CD4-positive, alpha-beta T cell treated with Interleukin-21 for 1 hour (primary cell): Measurements from ENCODE around the gene HTN3.
"Not testable (repeated sequence)": the region's sequence is repeated elsewhere in the genome, so short reads cannot be mapped to it uniquely, and the experiment has no call there.

ENCODE experiments used
- DNase-seq: peaks from one replicate; pipeline ENCODE4 v3.0.0-alpha.2; 2020

Gene HTN3

GRCh38 chr4:70028159-70028558 is at the start of gene HTN3:
Gene HTN3 (plus strand): TSS chr4:70028459. CDS start chr4:70030741, 2,282 bp downstream.
- not testable (repeated sequence) for DNase-seq

- no peak for DNase-seq
Measured at GRCh38 chr4:69984030-69984443, 44.2 kb upstream of the HTN3 start.

GRCh38 chr4:69986663-69987062 is 41.6 kb upstream of the HTN3 start:
- DNase-seq: no peak

GRCh38 chr4:69991016-69991415 is 37.2 kb upstream of the HTN3 start:
- DNase-seq: no peak

GRCh38 chr4:69994782-69995181 is 33.5 kb upstream of the HTN3 start:
- DNase-seq: no peak

DNA sequence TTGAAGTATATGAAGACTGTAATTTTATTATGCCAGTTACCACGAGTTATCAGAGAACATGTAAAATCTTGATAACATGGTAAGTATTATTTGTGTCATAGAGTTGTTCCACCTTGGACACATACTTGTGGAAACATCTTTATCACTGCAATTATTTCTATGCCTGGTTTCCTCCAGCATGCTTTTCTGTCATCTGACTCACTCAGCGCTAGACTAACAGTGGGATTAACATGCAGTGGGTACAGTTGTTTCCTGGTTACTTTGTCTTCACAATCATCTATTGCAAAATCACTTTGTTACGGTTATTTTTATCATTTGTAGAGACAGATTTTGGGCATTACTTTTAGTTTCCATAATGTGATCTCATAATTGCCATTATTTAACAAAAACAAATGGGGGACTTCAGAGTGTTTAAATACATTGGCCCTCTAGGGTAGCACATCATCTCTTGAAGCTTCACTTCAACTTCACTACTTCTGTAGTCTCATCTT is 32.7 kb upstream of the HTN3 start, which contains the start of gene STATH:
Gene STATH, plus strand, starts transcription at position 441 of the 491 bp plus-strand sequence. CDS start 2,472 bp downstream, outside the sequence.
- no peak for DNase-seq

DNA sequence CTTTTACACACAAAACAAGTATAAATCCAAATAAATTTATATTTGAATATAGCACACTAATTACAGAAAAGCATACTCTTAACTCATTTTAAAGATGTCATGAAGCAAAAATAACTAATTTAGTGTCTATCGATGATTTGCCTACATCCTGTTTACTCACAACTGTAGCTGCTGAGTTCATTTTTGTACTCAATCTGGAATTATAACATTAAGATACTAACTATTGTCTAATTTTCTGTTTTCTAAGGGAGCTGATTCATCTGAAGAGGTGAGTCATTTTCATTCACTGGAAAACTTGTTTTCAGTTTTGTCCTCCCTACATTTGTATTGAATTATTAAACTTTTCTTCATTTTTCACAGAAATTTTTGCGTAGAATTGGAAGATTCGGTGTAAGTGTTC is 28.8 kb upstream of the HTN3 start:
- DNase-seq: no peak

- no peak for DNase-seq
Measured at GRCh38 chr4:70000711-70001110, 27.5 kb upstream of the HTN3 start.

DNA sequence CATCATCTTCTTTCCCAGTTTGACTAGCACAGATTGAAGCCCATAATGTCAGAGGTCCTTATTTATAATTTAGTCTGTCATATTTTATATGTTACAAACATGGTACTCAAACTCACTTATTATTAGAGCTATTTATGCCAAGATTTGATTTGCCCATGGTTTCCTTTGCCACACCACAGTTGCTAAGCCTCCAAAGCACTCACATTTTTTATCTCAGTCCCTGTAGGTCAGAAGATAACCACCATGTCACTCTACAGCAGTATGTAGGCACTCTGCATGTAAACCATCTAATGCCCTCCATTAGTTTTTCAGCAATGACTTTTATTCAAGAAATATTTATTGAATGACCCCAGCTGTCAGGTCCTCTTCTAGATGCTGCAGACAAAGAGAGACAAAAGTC is 25.8 kb upstream of the HTN3 start:
- DNase-seq: no peak

DNA sequence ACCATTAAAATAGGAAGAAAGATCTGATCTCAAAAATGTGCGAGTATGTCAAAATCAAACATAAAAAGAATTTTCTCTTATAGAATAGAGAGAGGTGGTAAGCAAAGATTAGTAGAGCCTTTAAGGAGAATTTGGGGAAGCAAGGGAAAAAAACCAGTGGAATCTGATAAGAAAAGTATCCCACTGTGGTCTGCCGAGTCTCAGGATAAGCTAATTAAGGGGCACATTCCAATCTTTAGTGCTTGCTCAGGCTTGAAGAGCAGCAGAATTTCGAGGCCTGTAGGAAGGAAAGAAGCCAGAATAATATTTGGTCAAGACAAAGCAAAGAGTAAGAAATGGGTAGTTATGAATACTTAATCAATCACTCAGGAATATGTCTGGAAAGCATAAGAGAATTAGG is 19.5 kb upstream of the HTN3 start:
- no peak for DNase-seq

GRCh38 chr4:70019006-70019405 is 9.3 kb upstream of the HTN3 start:
- not testable (repeated sequence) for DNase-seq

GRCh38 chr4:70023218-70023617 is 5.0 kb upstream of the HTN3 start:
- DNase-seq: no peak

GRCh38 chr4:70027011-70027410 is 1.2 kb upstream of the HTN3 start:
- DNase-seq: no peak

DNA sequence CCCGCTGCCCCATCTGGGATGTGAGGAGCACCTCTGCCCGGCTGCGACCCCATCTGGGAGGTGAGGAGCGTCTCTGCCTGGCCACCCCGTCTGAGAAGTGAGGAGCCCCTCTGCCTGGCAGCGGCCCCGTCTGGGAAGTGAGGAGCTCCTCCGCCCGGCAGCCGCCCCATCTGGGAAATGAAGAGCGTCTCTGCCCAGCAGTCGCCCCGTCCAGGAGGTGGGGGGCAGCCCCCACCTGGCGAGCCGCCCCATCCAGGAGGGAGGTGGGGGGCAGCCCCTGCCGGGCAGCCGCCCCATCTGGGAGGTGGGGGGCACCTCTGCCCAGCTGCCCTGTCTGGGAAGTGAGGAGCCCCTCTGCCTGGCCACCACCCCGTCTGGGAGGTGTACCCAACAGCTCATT is 9.3 kb downstream of the HTN3 start:
- DNase-seq: not testable (repeated sequence)

- not testable (repeated sequence) for DNase-seq
Measured at GRCh38 chr4:70039928-70040327, 11.7 kb downstream of the HTN3 start.

DNA sequence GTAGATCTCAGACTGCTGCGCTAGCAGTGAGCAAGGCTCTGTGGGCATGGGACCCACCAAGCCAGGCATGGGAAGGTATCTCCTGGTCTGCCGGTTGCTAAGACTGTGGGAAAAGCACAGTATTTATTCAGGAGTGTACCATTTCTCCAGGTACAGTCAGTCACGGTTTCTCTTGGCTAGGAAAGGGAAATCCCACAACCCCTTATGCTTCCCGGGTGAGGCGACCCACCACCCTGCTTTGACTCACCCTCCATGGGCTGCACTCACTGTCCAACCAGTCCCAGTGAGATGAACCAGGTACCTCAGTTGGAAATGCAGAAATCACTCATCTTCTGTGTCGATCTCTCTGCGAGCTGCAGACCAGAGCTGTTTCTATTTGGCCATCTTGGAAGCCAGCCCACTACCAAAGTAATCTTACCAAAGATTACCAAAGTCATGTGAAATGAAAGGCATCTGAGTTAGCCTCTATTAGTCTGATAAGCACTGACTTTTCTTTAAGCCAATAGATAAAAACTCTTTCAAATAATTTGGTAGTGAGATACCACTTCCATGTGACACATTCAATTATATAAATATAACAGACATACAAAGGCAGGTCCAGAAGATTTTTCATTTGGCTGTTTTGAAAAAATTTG is 13.5 kb downstream of the HTN3 start:
- no peak for DNase-seq

DNA sequence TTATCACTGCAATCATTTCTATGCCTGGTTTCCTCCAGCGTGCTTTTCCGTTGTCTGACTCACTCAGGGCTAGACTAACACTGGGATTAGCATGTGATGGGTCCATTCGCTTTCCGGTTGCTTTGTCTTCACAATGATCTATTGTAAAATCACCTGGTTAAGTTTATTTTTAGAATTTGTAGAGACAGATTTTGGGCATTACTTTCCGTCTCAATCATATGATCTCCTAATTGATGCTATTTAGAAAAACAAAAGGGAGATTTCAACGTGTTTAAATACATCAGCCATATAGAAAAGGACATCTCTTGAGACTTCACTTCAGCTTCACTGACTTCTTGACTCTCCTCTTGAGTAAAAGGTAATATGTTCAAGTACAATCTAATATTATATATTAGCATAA is 21.9 kb downstream of the HTN3 start, which contains the start of gene HTN1:
Gene HTN1, plus strand, starts transcription at position 301 of the 400 bp plus-strand sequence. CDS start 2,639 bp downstream, outside the sequence.
- DNase-seq: not testable (repeated sequence)

GRCh38 chr4:70056534-70056933 is 28.3 kb downstream of the HTN3 start:
- not testable (repeated sequence) for DNase-seq

DNA sequence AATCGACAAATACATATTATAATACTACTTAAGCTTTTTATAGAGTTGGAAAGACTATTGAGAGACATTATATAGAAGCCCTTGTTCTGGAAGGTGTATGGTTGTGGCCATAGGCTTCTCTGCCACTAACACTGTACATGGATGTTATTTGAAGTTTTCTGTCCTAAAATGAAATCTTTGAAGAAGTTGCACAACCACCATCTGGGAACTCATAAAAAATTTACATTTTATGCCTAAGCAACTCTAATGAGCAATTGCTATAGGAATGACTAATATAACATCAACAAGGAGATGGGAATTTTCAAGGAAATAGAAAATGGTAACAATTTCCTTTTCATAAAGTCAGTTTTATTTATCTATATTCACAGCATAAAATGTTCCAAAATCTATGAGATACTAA is 29.4 kb downstream of the HTN3 start:
- no peak for DNase-seq

GRCh38 chr4:70059149-70059548 is 30.9 kb downstream of the HTN3 start:
- DNase-seq: no peak

GRCh38 chr4:70062000-70062399 is 33.7 kb downstream of the HTN3 start:
- no peak for DNase-seq

DNA sequence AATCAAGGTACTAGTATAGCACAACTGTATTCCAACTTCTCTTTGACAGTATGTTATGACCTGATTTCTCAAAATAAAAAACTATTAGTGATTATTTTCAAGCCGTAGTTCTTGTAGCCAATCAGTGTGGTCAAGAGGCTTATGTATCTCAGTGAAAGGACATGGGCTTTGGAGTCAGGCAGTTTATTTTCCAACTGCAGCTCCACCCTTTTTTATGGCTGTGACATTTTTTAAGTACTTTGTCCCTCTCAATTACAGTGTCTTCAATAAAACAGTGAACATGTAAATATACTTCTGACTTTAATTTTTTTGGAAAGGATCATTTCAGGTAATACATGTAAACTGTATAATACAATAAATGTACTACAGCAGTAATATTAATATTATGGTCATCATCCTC is 51.9 kb downstream of the HTN3 start:
- DNase-seq: no peak
